ENCODE data around the gene ZIM2. TPM values are rescaled to one million over a fixed set of nuclear protein-coding genes. Genes with fewer than 3 reads are reported as not detected.

Gene ZIM2
- total RNA-seq, 6 donors from 2014 or later = 0.30 to 1.0 TPM; not detected in 4

- Histone ChIP-seq H3K27ac (no peak overlapping the region), H3K9me3 (no peaks in the 10 kb centered on the region), H3K36me3 (no peaks in the 10 kb centered on the region), H3K4me3 (no peak overlapping the region), H3K4me1 (no peaks in the 10 kb centered on the region), H3K27me3 (no peaks in the 10 kb centered on the region)
- DNase-seq (no peak), ATAC-seq (ENCODE audit: low FRiP score in 2 of 2) (no peak)
- TF ChIP-seq EP300 (IDR thresholded peaks at IDR 0.05) (no peak), POLR2AphosphoS5 (IDR thresholded peaks at IDR 0.05) (no peak), POLR2A (IDR thresholded peaks at IDR 0.05) (no peak), CTCF (IDR thresholded peaks at IDR 0.05) (no peak)
- 92 to 95% methylated on average over 4 to 12 of the region's 12 CpGs for WGBS, 2 donors
These were observed 17.1 kb downstream of the ZIM2 start for GRCh38 chr19:56823417-56823816.

GRCh38 chr19:56822755-56823154 is 17.8 kb downstream of the ZIM2 start:
- no peaks in the 10 kb centered on the region for H3K4me1 ChIP-seq
- no peak for TF ChIP-seq POLR2AphosphoS5 (IDR thresholded peaks at IDR 0.05)
- no peak for TF ChIP-seq CTCF (IDR thresholded peaks at IDR 0.05)
- no peak for TF ChIP-seq EP300 (IDR thresholded peaks at IDR 0.05)
- no peak for TF ChIP-seq POLR2A (IDR thresholded peaks at IDR 0.05)
- no peak overlapping the region for H3K27ac ChIP-seq
- 88 to 90% methylated on average over 5 of the region's 5 CpGs for WGBS, 2 donors
- H3K36me3 ChIP-seq = no peaks in the 10 kb centered on the region
- H3K27me3 ChIP-seq = no peaks in the 10 kb centered on the region
- DNase-seq (no peak), ATAC-seq (ENCODE audit: low FRiP score in 2 of 2) (no peak)
- H3K4me3 ChIP-seq = no peak overlapping the region
- no peaks in the 10 kb centered on the region for H3K9me3 ChIP-seq

GRCh38 chr19:56821675-56822074 is 18.9 kb downstream of the ZIM2 start:
- Histone ChIP-seq H3K4me1 (no peaks in the 10 kb centered on the region), H3K9me3 (peaks cover 0 to 3% (median 0%) of the 10 kb centered on the region in 4 donors), H3K4me3 (no peak overlapping the region), H3K27me3 (no peaks in the 10 kb centered on the region), H3K27ac (no peak overlapping the region), H3K36me3 (no peaks in the 10 kb centered on the region)
- TF ChIP-seq POLR2AphosphoS5 (IDR thresholded peaks at IDR 0.05) (no peak), CTCF (IDR thresholded peaks at IDR 0.05) (no peak), EP300 (IDR thresholded peaks at IDR 0.05) (no peak), POLR2A (IDR thresholded peaks at IDR 0.05) (no peak)
- WGBS, 2 donors = 80 to 81% methylated on average over 4 to 6 of the region's 6 CpGs
- ATAC-seq (ENCODE audit: low FRiP score in 2 of 2) (no peak), DNase-seq (no peak)

GRCh38 chr19:56821209-56821608 is 19.3 kb downstream of the ZIM2 start:
- 53 to 80% methylated on average over 5 of the region's 5 CpGs for WGBS, 2 donors
- no peaks in the 10 kb centered on the region for H3K27me3 ChIP-seq

More at GRCh38 chr19:56821209-56821608, 19.3 kb downstream of the ZIM2 start:
- H3K4me3 ChIP-seq = no peak overlapping the region
- no peak for DNase-seq
- H3K27ac ChIP-seq = no peak overlapping the region
- TF ChIP-seq POLR2AphosphoS5 (IDR thresholded peaks at IDR 0.05) = no peak
- no peak for TF ChIP-seq POLR2A (IDR thresholded peaks at IDR 0.05)
- TF ChIP-seq CTCF (IDR thresholded peaks at IDR 0.05) = no peak
- TF ChIP-seq EP300 (IDR thresholded peaks at IDR 0.05) = no peak
- peaks cover 0 to 3% (median 0%) of the 10 kb centered on the region in 4 donors for H3K9me3 ChIP-seq
- no peak for ATAC-seq (ENCODE audit: low FRiP score in 2 of 2)
- no peaks in the 10 kb centered on the region for H3K36me3 ChIP-seq
- no peaks in the 10 kb centered on the region for H3K4me1 ChIP-seq

Measured in upper lobe of left lung (tissue), 6 donors.